ENCODE measurements around the gene MACROD1. TPM values are rescaled to one million over a fixed set of nuclear protein-coding genes. Genes with fewer than 3 reads are reported as not detected.

Gene MACROD1
- total and polyA plus RNA-seq, 4 donors, result 10.6 to 31.6 (median 23.9) TPM

DNA sequence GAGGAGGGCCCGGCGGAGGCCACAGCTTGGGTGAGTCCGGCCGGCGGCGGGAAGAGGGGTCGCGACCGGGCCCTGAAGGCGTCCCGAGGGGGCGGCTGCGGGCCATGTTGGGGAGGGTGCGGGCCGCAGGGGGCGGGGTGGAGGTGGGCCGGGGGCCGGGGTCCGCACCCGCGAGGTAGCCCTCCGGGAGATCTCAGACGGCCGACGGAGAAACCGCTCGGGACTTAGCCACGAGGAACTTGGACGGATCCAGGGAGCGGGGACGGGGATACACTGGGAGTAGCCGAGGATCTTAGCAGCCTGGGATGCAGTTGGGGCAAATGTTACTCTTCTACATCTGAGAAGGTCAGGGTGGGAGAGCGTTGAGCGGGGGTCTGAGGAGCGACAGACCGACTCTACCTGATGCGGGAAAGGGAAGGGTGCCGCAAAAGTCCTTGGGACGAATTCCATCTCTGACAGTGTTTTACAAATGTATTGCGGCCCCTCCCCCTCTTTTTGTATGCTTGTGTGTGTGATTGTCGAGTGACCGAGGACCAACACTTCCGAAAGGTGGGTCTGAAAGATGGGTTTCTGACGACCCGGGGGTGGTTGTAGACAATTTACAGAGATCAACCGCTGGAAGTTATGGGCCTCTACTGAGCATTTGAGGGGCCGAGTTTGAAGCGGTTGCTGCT is 20.7 kb upstream of the MACROD1 start:
- Histone ChIP-seq H3K4me3 (ENCODE audit: low read depth, low read length) (no peak overlapping the region), H3K4me1 (ENCODE audit: control insufficient read depth, insufficient read depth, low read length) (peaks cover 33% of the 10 kb centered on the region), H3K36me3 (ENCODE audit: control insufficient read depth, insufficient read depth, low read length) (peaks cover 18% of the 10 kb centered on the region), H3K9me3 (ENCODE audit: control insufficient read depth, insufficient read depth, low read length) (no peaks in the 10 kb centered on the region), H3K27ac (ENCODE audit: low read depth, low read length) (no peak overlapping the region), H3K27me3 (ENCODE audit: control insufficient read depth, insufficient read depth, low read length) (no peaks in the 10 kb centered on the region)
- WGBS (ENCODE audit: insufficient coverage), result 0% methylated on average over 45 of the region's 48 CpGs
- DNase-seq (ENCODE audit: low read depth in 4 of 6, low spot score in 6 of 6), result peak in 2 of 6 donors; percentile 53

DNA sequence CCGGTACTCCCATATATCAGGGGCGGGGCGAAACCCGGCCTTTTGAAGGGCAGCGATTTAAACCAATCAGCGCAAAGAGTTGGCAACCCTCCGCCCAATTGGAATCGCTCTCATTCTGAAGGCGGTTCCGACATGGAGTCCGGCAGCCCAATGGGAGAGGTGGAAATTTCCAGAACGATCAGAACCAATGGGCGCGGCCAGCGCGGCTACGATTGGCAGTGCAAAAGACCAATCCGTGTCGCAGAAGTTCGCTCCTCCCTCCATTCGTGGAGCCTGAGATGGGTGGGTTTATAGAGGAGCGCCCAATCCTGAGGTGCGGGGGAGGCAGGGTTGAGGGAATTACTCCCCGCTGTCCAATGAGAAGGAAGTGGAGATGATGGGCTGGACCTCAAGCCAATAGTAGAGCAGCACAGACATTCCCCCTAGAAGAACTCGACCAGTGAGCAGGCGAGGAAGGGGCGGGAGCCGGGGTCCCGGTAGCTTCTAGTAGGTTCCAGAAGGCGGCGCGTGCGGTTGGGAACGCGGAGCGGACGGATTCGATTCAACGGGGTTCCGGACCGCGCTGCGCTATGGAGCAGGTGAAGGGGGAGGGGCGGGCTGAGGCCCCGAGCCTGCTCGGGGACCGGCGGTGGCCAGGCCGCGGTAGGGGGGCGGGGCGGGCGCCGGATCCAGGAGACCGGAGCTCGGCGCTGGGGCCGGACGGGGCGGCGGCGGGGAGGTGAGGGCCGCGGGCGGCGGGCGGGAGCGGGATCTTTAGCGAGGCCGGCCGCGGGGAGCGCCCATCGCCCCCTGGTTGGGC is 20.0 kb upstream of the MACROD1 start, which contains the start of gene STIP1:
Gene STIP1 (plus strand): TSS at position 479 of the 799 bp plus-strand sequence. CDS start 91 bp downstream, at position 570.
- H3K4me3 ChIP-seq (ENCODE audit: low read depth, low read length), result peak within 1 kb of the TSS; percentile 80
- WGBS (ENCODE audit: insufficient coverage), result 0% methylated on average over 72 of the region's 74 CpGs
- H3K36me3 ChIP-seq (ENCODE audit: control insufficient read depth, insufficient read depth, low read length), result peaks cover 18% of the 10 kb centered on the region
- DNase-seq (ENCODE audit: low read depth in 4 of 6, low spot score in 6 of 6), result peak; percentile 100
- H3K4me1 ChIP-seq (ENCODE audit: control insufficient read depth, insufficient read depth, low read length), result peaks cover 39% of the 10 kb centered on the region
- peak within 1 kb of the TSS; percentile 92 for H3K27ac ChIP-seq (ENCODE audit: low read depth, low read length)
- no peaks in the 10 kb centered on the region for H3K27me3 ChIP-seq (ENCODE audit: control insufficient read depth, insufficient read depth, low read length)
- H3K9me3 ChIP-seq (ENCODE audit: control insufficient read depth, insufficient read depth, low read length), result no peaks in the 10 kb centered on the region

DNA sequence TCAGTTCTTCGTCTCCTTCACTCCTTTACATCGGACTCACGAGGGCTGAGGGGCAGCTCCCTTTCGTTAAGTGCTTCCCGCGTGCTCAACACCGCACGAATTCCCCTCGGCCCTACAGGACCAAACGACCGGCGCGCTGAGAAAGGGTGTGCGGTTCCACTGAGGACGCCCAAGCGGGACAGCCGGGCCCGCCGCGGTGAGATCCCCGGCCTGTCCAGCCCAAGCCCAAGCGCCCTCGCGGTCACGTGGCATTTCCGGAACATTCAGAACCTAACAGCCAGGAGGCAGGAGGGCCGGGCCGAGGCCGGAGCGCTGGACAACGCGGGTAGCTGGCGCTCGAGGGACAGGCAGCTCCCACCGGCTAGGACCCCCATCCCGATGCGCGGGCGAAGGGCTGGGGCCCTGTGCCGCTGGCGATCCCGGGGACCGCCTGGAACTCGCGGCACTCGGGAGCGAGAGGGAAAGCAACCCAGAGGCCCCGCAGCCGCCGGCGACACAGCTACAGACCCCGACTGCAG is 19.3 kb upstream of the MACROD1 start:
- Histone ChIP-seq H3K36me3 (ENCODE audit: control insufficient read depth, insufficient read depth, low read length) (peaks cover 15% of the 10 kb centered on the region), H3K4me1 (ENCODE audit: control insufficient read depth, insufficient read depth, low read length) (peaks cover 45% of the 10 kb centered on the region), H3K27me3 (ENCODE audit: control insufficient read depth, insufficient read depth, low read length) (no peaks in the 10 kb centered on the region), H3K4me3 (ENCODE audit: low read depth, low read length) (peak overlapping the region; percentile 80), H3K9me3 (ENCODE audit: control insufficient read depth, insufficient read depth, low read length) (no peaks in the 10 kb centered on the region), H3K27ac (ENCODE audit: low read depth, low read length) (peak overlapping the region; percentile 92)
- WGBS (ENCODE audit: insufficient coverage), result under 1% methylated on average over 52 of the region's 52 CpGs
- peak in 3 of 6 donors; percentile 60 to 89 (median 63) for DNase-seq (ENCODE audit: low read depth in 4 of 6, low spot score in 6 of 6)

DNA sequence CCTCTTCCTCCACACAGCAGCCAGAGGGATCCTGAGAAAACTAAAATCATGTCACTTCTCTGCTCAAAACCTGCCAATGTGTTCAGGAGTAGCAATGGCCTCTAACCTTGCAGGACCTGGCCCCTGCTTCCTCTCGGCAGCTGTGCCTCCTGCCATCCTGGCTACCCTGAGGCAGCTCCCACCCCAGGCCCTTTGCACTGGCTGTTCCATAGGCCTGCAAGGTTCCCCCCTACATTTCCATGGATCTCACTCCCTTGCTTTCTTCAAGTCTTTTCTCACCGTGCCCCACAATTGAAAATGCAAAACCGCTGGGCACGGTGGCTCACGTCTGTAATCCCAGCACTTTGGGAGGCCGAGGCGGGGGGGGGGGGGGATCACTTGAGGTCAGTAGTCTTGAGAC is 18.0 kb upstream of the MACROD1 start:
- Histone ChIP-seq H3K4me3 (ENCODE audit: low read depth, low read length) (no peak overlapping the region), H3K27me3 (ENCODE audit: control insufficient read depth, insufficient read depth, low read length) (no peaks in the 10 kb centered on the region), H3K9me3 (ENCODE audit: control insufficient read depth, insufficient read depth, low read length) (no peaks in the 10 kb centered on the region), H3K27ac (ENCODE audit: low read depth, low read length) (no peak overlapping the region), H3K4me1 (ENCODE audit: control insufficient read depth, insufficient read depth, low read length) (peaks cover 41% of the 10 kb centered on the region), H3K36me3 (ENCODE audit: control insufficient read depth, insufficient read depth, low read length) (peaks cover 11% of the 10 kb centered on the region)
- DNase-seq (ENCODE audit: low read depth in 4 of 6, low spot score in 6 of 6), result no peak
- WGBS (ENCODE audit: insufficient coverage), result 80% methylated on average over 1 of the region's 7 CpGs

DNA sequence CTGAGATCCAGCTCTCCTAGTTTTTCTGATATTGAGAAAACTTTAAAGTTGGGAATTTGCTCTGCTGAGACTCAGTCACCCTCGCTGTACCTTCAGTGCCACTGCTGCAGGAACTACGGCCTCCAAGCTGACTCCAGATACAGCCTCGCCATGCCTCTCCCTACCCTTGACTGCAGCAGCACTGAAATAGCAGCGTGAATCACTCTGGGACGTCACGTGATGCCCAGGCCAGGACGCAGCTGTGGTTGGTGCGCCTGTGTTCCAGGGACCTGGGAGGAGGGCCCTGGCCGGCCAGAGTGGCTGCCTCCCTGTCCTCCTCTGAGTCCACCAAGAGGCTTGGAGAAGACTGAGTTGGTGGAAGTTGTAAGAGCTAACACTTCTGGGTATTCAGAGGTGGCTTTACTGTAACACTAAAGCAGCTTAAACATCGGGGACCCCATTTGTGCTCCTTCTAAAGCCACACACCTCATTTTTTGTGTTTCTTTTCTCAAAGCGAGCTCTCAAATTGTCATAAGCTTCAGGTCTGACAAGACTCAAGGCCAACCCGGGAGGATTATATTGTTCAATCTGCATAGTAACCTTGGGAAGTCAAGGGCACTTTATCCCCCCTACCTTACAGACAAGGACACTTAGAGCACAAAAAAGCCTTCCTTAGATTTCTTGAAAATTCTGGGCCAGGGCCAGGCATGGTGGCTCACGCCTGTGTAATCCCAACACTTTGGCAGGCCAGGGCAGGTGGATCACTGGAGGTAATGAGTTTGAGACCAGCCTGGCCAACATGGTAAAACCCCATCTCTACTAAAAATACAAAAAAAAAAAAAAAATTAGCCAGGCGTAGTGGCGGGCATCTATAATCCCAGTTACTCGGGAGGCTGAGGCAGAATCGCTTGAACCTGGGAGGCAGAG is 15.8 kb upstream of the MACROD1 start:
- 8% methylated on average over 9 of the region's 17 CpGs for WGBS (ENCODE audit: insufficient coverage)
- peaks cover 41% of the 10 kb centered on the region for H3K4me1 ChIP-seq (ENCODE audit: control insufficient read depth, insufficient read depth, low read length)
- peak in 3 of 6 donors; percentile 38 to 77 (median 77) for DNase-seq (ENCODE audit: low read depth in 4 of 6, low spot score in 6 of 6)
- H3K36me3 ChIP-seq (ENCODE audit: control insufficient read depth, insufficient read depth, low read length), result no peaks in the 10 kb centered on the region
- H3K27me3 ChIP-seq (ENCODE audit: control insufficient read depth, insufficient read depth, low read length), result no peaks in the 10 kb centered on the region
- H3K9me3 ChIP-seq (ENCODE audit: control insufficient read depth, insufficient read depth, low read length), result no peaks in the 10 kb centered on the region
- H3K4me3 ChIP-seq (ENCODE audit: low read depth, low read length), result no peak overlapping the region
- H3K27ac ChIP-seq (ENCODE audit: low read depth, low read length), result peak overlapping the region; percentile 71

DNA sequence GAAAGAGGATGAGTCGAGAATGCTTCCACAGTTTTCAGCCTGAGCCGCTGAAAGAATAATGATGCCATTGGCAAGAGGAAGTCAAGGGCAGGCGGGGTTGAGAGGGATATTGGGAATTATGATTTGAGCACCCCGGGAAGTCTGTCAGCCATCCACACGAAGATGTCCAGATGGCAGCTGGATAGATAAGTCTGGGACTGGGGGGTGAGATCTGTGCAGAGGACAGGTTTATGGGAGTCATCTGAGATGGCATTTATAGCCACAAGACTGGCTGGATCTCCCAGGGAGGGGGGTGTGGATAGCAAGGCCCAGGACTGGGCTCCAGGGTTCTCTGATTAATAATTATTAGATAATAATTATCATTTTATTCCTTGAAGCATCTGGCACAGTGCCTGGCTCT is 15.0 kb upstream of the MACROD1 start:
- no peak for DNase-seq (ENCODE audit: low read depth in 4 of 6, low spot score in 6 of 6)
- Histone ChIP-seq H3K4me3 (ENCODE audit: low read depth, low read length) (no peak overlapping the region), H3K9me3 (ENCODE audit: control insufficient read depth, insufficient read depth, low read length) (no peaks in the 10 kb centered on the region), H3K4me1 (ENCODE audit: control insufficient read depth, insufficient read depth, low read length) (peaks cover 41% of the 10 kb centered on the region), H3K27me3 (ENCODE audit: control insufficient read depth, insufficient read depth, low read length) (no peaks in the 10 kb centered on the region), H3K27ac (ENCODE audit: low read depth, low read length) (peak overlapping the region; percentile 71), H3K36me3 (ENCODE audit: control insufficient read depth, insufficient read depth, low read length) (no peaks in the 10 kb centered on the region)
- WGBS (ENCODE audit: insufficient coverage), result 67% methylated on average over 5 of the region's 5 CpGs

DNA sequence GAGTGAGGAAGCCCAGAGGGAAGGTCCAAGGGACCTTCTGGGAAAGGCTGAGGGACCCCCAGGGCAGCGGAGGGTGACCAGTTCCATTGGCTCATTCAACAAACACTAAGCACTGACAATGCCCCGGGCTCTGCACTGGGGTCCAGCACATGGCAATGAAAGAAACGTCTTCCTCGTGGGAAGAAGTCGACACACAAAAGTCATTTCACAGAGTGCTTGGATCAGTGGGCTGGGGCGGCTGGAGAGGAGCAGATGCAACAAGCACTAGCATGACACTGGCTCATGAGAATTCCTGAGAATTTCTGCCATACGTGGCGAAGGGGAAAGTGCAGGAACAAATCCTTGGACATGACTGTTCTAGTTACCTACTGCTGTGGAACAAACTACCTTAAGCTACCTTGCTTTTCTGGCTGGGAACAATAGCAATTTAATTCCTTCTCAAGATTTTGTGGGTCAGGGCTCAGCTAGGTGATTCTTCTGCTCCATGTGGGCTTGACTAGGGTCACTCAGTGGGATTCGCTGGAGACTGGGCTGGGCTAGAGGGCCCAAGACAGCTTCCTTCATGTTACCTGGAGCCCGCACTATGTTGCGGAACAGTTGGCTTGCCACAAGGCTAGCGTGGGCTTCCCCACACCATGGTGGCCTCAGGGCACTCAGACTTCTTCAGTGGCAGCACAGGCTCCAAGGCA is 13.2 kb upstream of the MACROD1 start:
- H3K4me3 ChIP-seq (ENCODE audit: low read depth, low read length), result no peak overlapping the region
- 87% methylated on average over 10 of the region's 12 CpGs for WGBS (ENCODE audit: insufficient coverage)
- H3K27me3 ChIP-seq (ENCODE audit: control insufficient read depth, insufficient read depth, low read length), result no peaks in the 10 kb centered on the region
- no peak for DNase-seq (ENCODE audit: low read depth in 4 of 6, low spot score in 6 of 6)
- H3K36me3 ChIP-seq (ENCODE audit: control insufficient read depth, insufficient read depth, low read length), result no peaks in the 10 kb centered on the region
- H3K9me3 ChIP-seq (ENCODE audit: control insufficient read depth, insufficient read depth, low read length), result no peaks in the 10 kb centered on the region
- H3K4me1 ChIP-seq (ENCODE audit: control insufficient read depth, insufficient read depth, low read length), result peaks cover 29% of the 10 kb centered on the region
- H3K27ac ChIP-seq (ENCODE audit: low read depth, low read length), result no peak overlapping the region

DNA sequence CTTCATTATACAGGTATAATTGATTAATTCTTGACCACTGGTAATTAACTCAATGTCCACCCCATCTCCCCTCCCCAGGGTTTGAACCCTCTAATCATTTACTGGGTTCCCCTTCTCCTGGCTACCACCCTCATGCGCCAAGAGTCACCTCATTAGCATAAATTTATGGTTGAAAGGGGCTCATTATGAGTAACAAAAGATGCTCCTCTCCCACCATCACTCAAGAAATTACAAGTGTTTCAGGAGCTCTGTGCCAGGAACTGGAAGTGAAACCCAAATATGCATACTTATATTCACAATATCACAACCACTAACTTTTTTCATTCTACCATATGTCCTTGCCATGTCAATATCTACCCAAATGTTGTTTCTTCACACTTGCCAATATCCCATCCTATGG is 12.3 kb upstream of the MACROD1 start:
- no peak for DNase-seq (ENCODE audit: low read depth in 4 of 6, low spot score in 6 of 6)
- no CpG with 5 or more reads among the region's 1 CpG for WGBS (ENCODE audit: insufficient coverage)
- no peaks in the 10 kb centered on the region for H3K36me3 ChIP-seq (ENCODE audit: control insufficient read depth, insufficient read depth, low read length)

DNA sequence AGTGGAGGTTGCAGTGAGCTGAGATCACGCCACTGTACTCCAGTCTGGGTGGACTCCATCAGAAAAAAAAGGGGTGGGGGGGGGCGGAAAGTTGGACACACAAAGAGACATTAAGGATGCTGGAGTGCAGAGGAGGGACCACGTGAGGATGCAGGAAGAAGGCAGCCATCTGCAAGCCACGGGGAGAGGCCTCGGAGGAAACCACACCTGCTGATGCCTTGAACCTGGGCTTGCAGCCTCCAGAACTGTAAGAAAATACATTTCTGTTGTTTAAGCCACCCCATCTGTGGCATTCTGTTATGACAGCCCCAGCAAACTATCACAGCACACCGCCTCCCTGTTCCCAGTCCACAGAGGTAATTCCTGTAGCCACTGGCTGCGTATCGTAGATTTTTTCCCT is 10.8 kb upstream of the MACROD1 start:
- Histone ChIP-seq H3K27ac (ENCODE audit: low read depth, low read length) (no peak overlapping the region), H3K4me1 (ENCODE audit: control insufficient read depth, insufficient read depth, low read length) (peaks cover 13% of the 10 kb centered on the region), H3K27me3 (ENCODE audit: control insufficient read depth, insufficient read depth, low read length) (no peaks in the 10 kb centered on the region), H3K36me3 (ENCODE audit: control insufficient read depth, insufficient read depth, low read length) (no peaks in the 10 kb centered on the region), H3K4me3 (ENCODE audit: low read depth, low read length) (no peak overlapping the region), H3K9me3 (ENCODE audit: control insufficient read depth, insufficient read depth, low read length) (no peaks in the 10 kb centered on the region)
- WGBS (ENCODE audit: insufficient coverage), result 69% methylated on average over 4 of the region's 8 CpGs
- DNase-seq (ENCODE audit: low read depth in 4 of 6, low spot score in 6 of 6), result no peak

More for the DNA sequence above, 12.3 kb upstream of the MACROD1 start:
- no peak overlapping the region for H3K27ac ChIP-seq (ENCODE audit: low read depth, low read length)
- H3K9me3 ChIP-seq (ENCODE audit: control insufficient read depth, insufficient read depth, low read length), result no peaks in the 10 kb centered on the region
- H3K27me3 ChIP-seq (ENCODE audit: control insufficient read depth, insufficient read depth, low read length), result no peaks in the 10 kb centered on the region
- H3K4me1 ChIP-seq (ENCODE audit: control insufficient read depth, insufficient read depth, low read length), result peaks cover 20% of the 10 kb centered on the region
- no peak overlapping the region for H3K4me3 ChIP-seq (ENCODE audit: low read depth, low read length)

Data from spinal cord (tissue), 10 donors.